LNCaP clone FGC (cell line): ENCODE results near the gene SLC4A2.
"Not testable (repeated sequence)": the region's sequence is repeated elsewhere in the genome, so short reads cannot be mapped to it uniquely, and the experiment has no call there.

ENCODE experiments used
- DNase-seq: peaks from one replicate; pipeline ENCODE4 v3.0.0-alpha.2; 2011; ENCODE audit warnings: low read depth
- H3K4me3 ChIP-seq: 2 replicates; pipeline ENCODE4 v1.5.1; 2011; ENCODE audit warnings: mild to moderate bottlenecking, low read depth, low read length, control low read depth
- CTCF ChIP-seq: IDR thresholded peaks from 2 replicates; pipeline ENCODE4 v1.5.1; 2012; ENCODE audit warnings: mild to moderate bottlenecking; ENCODE audit not compliant: control insufficient read depth, insufficient read depth; ENCODE audit errors: extremely low read depth

SLC4A2 gene

GRCh38 chr7:151059367-151060112 is at the start of gene SLC4A2:
Gene SLC4A2, plus strand, starts transcription at chr7:151059589. Its CDS starts 2,399 bp downstream, at chr7:151061988.
- no peak for DNase-seq
- TF ChIP-seq CTCF: peak; percentile 29; the same call in 1 of the 2 replicates

GRCh38 chr7:151010037-151010306 is 49.4 kb upstream of the SLC4A2 start:
- no peak for DNase-seq
- no peak overlapping the region for H3K4me3 ChIP-seq
- TF ChIP-seq CTCF: no peak

More at GRCh38 chr7:151059367-151060112, at the start of gene SLC4A2:
- H3K4me3 ChIP-seq: peak within 1 kb of the TSS; percentile 90

- no peak overlapping the region for H3K4me3 ChIP-seq
- no peak for DNase-seq
- no peak for TF ChIP-seq CTCF
Observed at GRCh38 chr7:151010307-151011096, 48.9 kb upstream of the SLC4A2 start.

- DNase-seq: no peak
- H3K4me3 ChIP-seq: no peak overlapping the region
- TF ChIP-seq CTCF: no peak
Observed at GRCh38 chr7:151011097-151011409, 48.3 kb upstream of the SLC4A2 start.

- DNase-seq, H3K4me3 ChIP-seq: not testable (repeated sequence)
Observed at GRCh38 chr7:151011616-151012015, 47.8 kb upstream of the SLC4A2 start.

- no peak overlapping the region for H3K4me3 ChIP-seq
- DNase-seq: no peak
- no peak for TF ChIP-seq CTCF
Observed at GRCh38 chr7:151012031-151012692, 47.2 kb upstream of the SLC4A2 start.

- no peak for DNase-seq
- no peak overlapping the region for H3K4me3 ChIP-seq
- TF ChIP-seq CTCF: peak; percentile 25; the same call in 1 of the 2 replicates
Observed at GRCh38 chr7:151012911-151013347, 46.5 kb upstream of the SLC4A2 start.
